Effector CD4-positive, alpha-beta T cell (primary cell): ENCODE measurements around the gene ADIPOR2.
"Not testable (repeated sequence)": the region's sequence is repeated elsewhere in the genome, so short reads cannot be mapped to it uniquely, and the experiment has no call there.

Source experiments
- DNase-seq: peaks from one replicate; pipeline ENCODE4 v3.0.0-alpha.2; 2020

The ADIPOR2 gene

GRCh38 chr12:1705774-1706631, 15.1 kb downstream of the ADIPOR2 start:
- no peak for DNase-seq

GRCh38 chr12:1706632-1706980, 15.7 kb downstream of the ADIPOR2 start:
- DNase-seq = no peak

GRCh38 chr12:1707051-1707450, 16.2 kb downstream of the ADIPOR2 start:
- DNase-seq = no peak

- not testable (repeated sequence) for DNase-seq
Measured at GRCh38 chr12:1709968-1710367, 19.1 kb downstream of the ADIPOR2 start.

GRCh38 chr12:1710870-1711269, 20.0 kb downstream of the ADIPOR2 start:
- DNase-seq = not testable (repeated sequence)

GRCh38 chr12:1711536-1712211, 20.8 kb downstream of the ADIPOR2 start:
- not testable (repeated sequence) for DNase-seq

GRCh38 chr12:1712305-1712704, 21.4 kb downstream of the ADIPOR2 start:
- not testable (repeated sequence) for DNase-seq

- DNase-seq = not testable (repeated sequence)
Measured at GRCh38 chr12:1712852-1713251, 22.0 kb downstream of the ADIPOR2 start.

- DNase-seq = not testable (repeated sequence)
Measured at GRCh38 chr12:1713783-1714348, 23.0 kb downstream of the ADIPOR2 start.

- not testable (repeated sequence) for DNase-seq
Measured at GRCh38 chr12:1715459-1715858, 24.6 kb downstream of the ADIPOR2 start.

- DNase-seq = no peak
Measured at GRCh38 chr12:1716215-1716862, 25.5 kb downstream of the ADIPOR2 start.

- DNase-seq = no peak
Measured at GRCh38 chr12:1716911-1717310, 26.0 kb downstream of the ADIPOR2 start.

- no peak for DNase-seq
Measured at GRCh38 chr12:1719139-1719538, 28.3 kb downstream of the ADIPOR2 start.

GRCh38 chr12:1720494-1720893, 29.6 kb downstream of the ADIPOR2 start:
- DNase-seq = no peak

GRCh38 chr12:1723721-1724120, 32.9 kb downstream of the ADIPOR2 start:
- no peak for DNase-seq

GRCh38 chr12:1724250-1724649, 33.4 kb downstream of the ADIPOR2 start:
- no peak for DNase-seq

GRCh38 chr12:1726753-1727152, 35.9 kb downstream of the ADIPOR2 start:
- DNase-seq = no peak

GRCh38 chr12:1728824-1729223, 38.0 kb downstream of the ADIPOR2 start:
- no peak for DNase-seq

- DNase-seq = no peak
Measured at GRCh38 chr12:1731019-1731687, 40.3 kb downstream of the ADIPOR2 start.

- not testable (repeated sequence) for DNase-seq
Measured at GRCh38 chr12:1731688-1732078, 40.8 kb downstream of the ADIPOR2 start.

GRCh38 chr12:1732914-1733313, 42.0 kb downstream of the ADIPOR2 start:
- DNase-seq = no peak

- not testable (repeated sequence) for DNase-seq
Measured at GRCh38 chr12:1733712-1734111, 42.8 kb downstream of the ADIPOR2 start.
